HFFc6 (cell line): ENCODE results near the gene SPRY4. TPM values are rescaled to one million over a fixed set of nuclear protein-coding genes. Genes with fewer than 3 reads are reported as not detected.

Experiments used
- DNase-seq: peaks from one replicate; pipeline ENCODE4 v3.0.0-alpha.2; 2018
- H3K27ac Mint-ChIP-seq: 2 replicates; pipeline ENCODE4 v1.8.0; 2020; ENCODE audit warnings: mild to moderate bottlenecking, mixed read lengths
- H3K27me3 Mint-ChIP-seq: 2 replicates; pipeline ENCODE4 v1.8.0; 2021; ENCODE audit warnings: mild to moderate bottlenecking, moderate library complexity, mixed read lengths; ENCODE audit not compliant: insufficient read depth
- H3K36me3 Mint-ChIP-seq: 2 replicates; pipeline ENCODE4 v1.8.0; 2021; ENCODE audit warnings: low read depth, mixed read lengths
- H3K4me1 Mint-ChIP-seq: 2 replicates; pipeline ENCODE4 v1.8.0; 2020; ENCODE audit warnings: low read depth, mixed read lengths
- H3K4me3 Mint-ChIP-seq: 2 replicates; pipeline ENCODE4 v1.8.0; 2020; ENCODE audit warnings: mild to moderate bottlenecking, moderate library complexity, mixed read lengths
- H3K9me3 Mint-ChIP-seq: 2 replicates; pipeline ENCODE4 v1.8.0; 2020; ENCODE audit warnings: mild to moderate bottlenecking, mixed read lengths
- CTCF ChIP-seq: fragments of 200-600 bp; sonication (generic); IDR thresholded peaks from 2 replicates; pipeline ENCODE4 v1.5.0; 2021; ENCODE audit warnings: antibody characterized with exemption, mild to moderate bottlenecking
- total RNA-seq, 6 experiments: library from RNA; stranded (reverse); fragmentation: NEBNext Ultra II Directional; extraction: Animal tissue kit (Norgen Biotek cat#: 25700); gene quantifications; 2 replicates in 1 of 6; 3 replicates in 5 of 6; pipeline ENCODE4 v1.2.3, GENCODE V29; 2021

The SPRY4 gene
- total RNA-seq, 6 experiments from 2014 or later = 26.1 to 28.9 (median 27.8) TPM

GRCh38 chr5:142290577-142291299 lies 34.1 kb downstream of the SPRY4 start:
- DNase-seq = peak; percentile 24
- Mint-ChIP-seq H3K4me1 (peaks cover 46% of the 10 kb centered on the region), H3K36me3 (peaks cover 30% of the 10 kb centered on the region), H3K4me3 (no peak overlapping the region), H3K27me3 (peaks cover 2% of the 10 kb centered on the region), H3K27ac (no peak overlapping the region), H3K9me3 (no peaks in the 10 kb centered on the region; the same call in 1 of the 2 replicates)
- no peak for TF ChIP-seq CTCF

GRCh38 chr5:142289708-142290576 lies 34.9 kb downstream of the SPRY4 start:
- Mint-ChIP-seq H3K4me3 (no peak overlapping the region), H3K36me3 (peaks cover 22% of the 10 kb centered on the region; the same call in 1 of the 2 replicates), H3K4me1 (peaks cover 49% of the 10 kb centered on the region), H3K9me3 (no peaks in the 10 kb centered on the region; the same call in 1 of the 2 replicates), H3K27me3 (peaks cover 2% of the 10 kb centered on the region), H3K27ac (no peak overlapping the region)
- no peak for TF ChIP-seq CTCF
- no peak for DNase-seq

GRCh38 chr5:142287973-142288313 lies 36.9 kb downstream of the SPRY4 start:
- H3K27ac Mint-ChIP-seq = no peak overlapping the region; the same call in 1 of the 2 replicates
- peaks cover 2% of the 10 kb centered on the region for H3K27me3 Mint-ChIP-seq
- DNase-seq = no peak
- no peaks in the 10 kb centered on the region for H3K9me3 Mint-ChIP-seq
- H3K36me3 Mint-ChIP-seq = peaks cover 16% of the 10 kb centered on the region; the same call in 1 of the 2 replicates
- H3K4me1 Mint-ChIP-seq = peaks cover 37% of the 10 kb centered on the region
- no peak overlapping the region; the same call in 1 of the 2 replicates for H3K4me3 Mint-ChIP-seq
- no peak for TF ChIP-seq CTCF

- peak overlapping the region; percentile 19; the same call in 1 of the 2 replicates for H3K27ac Mint-ChIP-seq
- peaks cover 2% of the 10 kb centered on the region for H3K27me3 Mint-ChIP-seq
- H3K4me1 Mint-ChIP-seq = peaks cover 34% of the 10 kb centered on the region
- H3K4me3 Mint-ChIP-seq = no peak overlapping the region; the same call in 1 of the 2 replicates
- DNase-seq = no peak
- peaks cover 13% of the 10 kb centered on the region; the same call in 1 of the 2 replicates for H3K36me3 Mint-ChIP-seq
- H3K9me3 Mint-ChIP-seq = no peaks in the 10 kb centered on the region
- no peak for TF ChIP-seq CTCF
Measured at GRCh38 chr5:142287096-142287972, 37.5 kb downstream of the SPRY4 start.

GRCh38 chr5:142286111-142286510 lies 38.7 kb downstream of the SPRY4 start:
- DNase-seq = no peak
- Mint-ChIP-seq H3K36me3 (0 out of 2 replicates have a peak, but pooled peaks cover 6% of the 10 kb centered on the region), H3K4me3 (no peak overlapping the region), H3K9me3 (no peaks in the 10 kb centered on the region), H3K27ac (no peak overlapping the region), H3K4me1 (peaks cover 25% of the 10 kb centered on the region), H3K27me3 (peaks cover 2% of the 10 kb centered on the region)
- TF ChIP-seq CTCF = no peak
